Dermis lymphatic vessel endothelial cell (primary cell): ENCODE measurements around the gene PLPP4. TPM values are rescaled to one million over a fixed set of nuclear protein-coding genes. Genes with fewer than 3 reads are reported as not detected.

Experiments
- total RNA-seq: library from RNA; depleted of rRNA; stranded (reverse); fragments of >200 nt; gene quantifications from 2 replicates; pipeline ENCODE4 v1.2.1, GENCODE V29; 2014

PLPP4 gene
- 0.43 TPM in 1 of 2 replicates, not detected in the other for total RNA-seq

DNA sequence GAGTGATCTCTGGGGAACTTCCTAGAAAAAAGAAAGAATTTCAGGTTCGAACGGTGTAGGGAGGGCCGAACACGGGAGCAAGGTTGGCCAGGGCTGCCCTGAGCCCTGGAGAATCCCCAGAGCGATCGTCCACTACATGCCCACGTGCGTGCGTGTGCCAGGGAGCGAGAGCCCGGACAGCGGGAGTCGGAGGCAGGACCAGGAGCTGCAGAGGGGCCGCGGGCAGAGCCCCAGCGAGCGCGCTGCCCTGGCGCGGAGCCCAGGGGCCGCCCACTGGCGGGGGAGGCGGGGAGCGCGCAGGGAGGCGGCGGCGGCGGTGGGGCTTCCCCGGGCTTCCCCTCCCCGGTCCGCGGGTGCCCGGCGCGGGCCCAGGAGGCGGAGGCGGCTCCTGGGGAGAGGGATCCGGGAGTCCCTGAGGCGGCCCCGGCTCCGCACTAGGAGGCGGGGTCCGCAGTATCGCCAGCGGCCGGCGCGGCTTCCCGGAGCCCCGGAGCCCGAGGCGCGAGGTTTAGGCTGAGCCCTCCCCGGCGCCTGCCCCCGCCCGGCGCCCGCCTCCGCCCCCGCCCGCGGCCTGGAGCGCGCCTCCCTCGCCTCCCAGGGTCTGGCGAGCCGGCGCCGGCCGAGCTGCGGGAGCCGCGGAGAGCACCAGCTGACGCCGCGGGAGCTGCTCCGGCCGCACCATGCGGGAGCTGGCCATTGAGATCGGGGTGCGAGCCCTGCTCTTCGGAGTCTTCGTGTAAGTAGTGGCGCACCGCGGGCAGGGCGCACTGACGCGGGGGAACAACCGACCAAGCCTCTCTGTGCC, at the start of gene PLPP4:
PLPP4 (plus strand) TSS at position 602 of the 805 bp plus-strand sequence; CDS start at position 681, 79 bp downstream.

